K562 (cell line): ENCODE data around the gene ZC3H18. TPM values are rescaled to one million over a fixed set of nuclear protein-coding genes. Genes with fewer than 3 reads are reported as not detected.

Experiments
- ATAC-seq: fragments of 200-7000 bp; cut with Tn5 transposase; 3 replicates; pipeline ENCODE4 v1.9.1; 2020; ENCODE audit warnings: moderate library complexity
- BruUV-seq: library from RNA; stranded (reverse); fragments of 400-500 nt; replicated peaks from 2 replicates; lab custom pipeline; 2021; lab: Mats Ljungman, UMichigan
- CTCF ChIA-PET: fragments of 300-600 bp; formaldehyde crosslinking; extraction: SDS; loops from one replicate; lab custom pipeline; 2021; ENCODE audit warnings: low intra/inter-chr PET ratio; lab: Yijun Ruan, JAX
- POLR2A ChIA-PET: fragments of 300-600, 350-650 bp; sonication (Branson Sonifier 250); formaldehyde crosslinking; extraction: SDS; loops from one replicate; lab custom pipeline; 2021; ENCODE audit warnings: antibody characterized with exemption, inconsistent platforms; lab: Yijun Ruan, JAX
- DNase-seq, 4 experiments: peaks; one replicate each; pipeline versions ENCODE4 v3.0.0 to v3.0.0-alpha.2; 2011 to 2018; ENCODE audit warnings: low spot score in 3 of 4, mixed read lengths in 3 of 4; ENCODE audit errors: extremely low read depth in 1 of 4
- FAIRE-seq: peaks from 2 replicates; lab custom pipeline; 2011; peaks lifted over from hg19 to GRCh38; lab: Jason Lieb, UNC
- H2AFZ ChIP-seq: 2 replicates; pipeline ENCODE4 v1.6.0; 2011; ENCODE audit warnings: low read depth, low read length, control low read depth, inconsistent platforms
- H3K27ac ChIP-seq: fragments of 200-600 bp; 3 replicates; pipeline ENCODE4 v1.8.0; 2011; ENCODE audit warnings: low read depth, mild to moderate bottlenecking, control low read depth, inconsistent platforms, low read length, moderate library complexity, mixed read lengths; ENCODE audit errors: extremely low read depth
- H3K27me3 ChIP-seq, 2 experiments: fragments of 300-600 bp in 1 of 2; 2 replicates in 1 of 2; 3 replicates in 1 of 2; pipeline versions ENCODE4 v1.6.0 to v1.8.0; 2011; ENCODE audit warnings: inconsistent platforms in 2 of 2, low read length in 2 of 2, mild to moderate bottlenecking in 1 of 2, mixed read lengths in 1 of 2, moderate library complexity in 1 of 2; ENCODE audit not compliant: control insufficient read depth in 2 of 2, insufficient read depth in 2 of 2
- H3K36me3 ChIP-seq: fragments of 300-600 bp; 3 replicates; pipeline ENCODE4 v1.8.0; 2011; ENCODE audit warnings: mild to moderate bottlenecking, low read length, inconsistent platforms; ENCODE audit not compliant: control insufficient read depth, insufficient read depth
- H3K4me1 ChIP-seq, 2 experiments: fragments of 200-600 bp in 1 of 2; replicated peaks in 1 of 2; 2 replicates in 1 of 2; 3 replicates in 1 of 2; pipeline versions ENCODE4 v1.5.1 to v1.8.0; 2011; ENCODE audit warnings: inconsistent platforms in 2 of 2, low read length in 2 of 2, mild to moderate bottlenecking in 1 of 2, mixed read lengths in 1 of 2, moderate library complexity in 1 of 2; ENCODE audit not compliant: control insufficient read depth in 2 of 2, insufficient read depth in 2 of 2
- H3K4me2 ChIP-seq: 2 replicates; pipeline ENCODE4 v1.6.1; 2011; ENCODE audit warnings: low read length, control low read depth, inconsistent platforms, mixed read lengths; ENCODE audit not compliant: insufficient read depth
- H3K4me3 ChIP-seq: fragments of 200-600 bp; sonication (generic), shearing (Covaris generic); 2 replicates; pipeline ENCODE4 v1.5.1; 2016; ENCODE audit warnings: control low read depth, inconsistent platforms
- H3K79me2 ChIP-seq: fragments of 200-600 bp; 3 replicates; pipeline ENCODE4 v1.8.0; 2011; ENCODE audit warnings: low read length, inconsistent platforms; ENCODE audit not compliant: control insufficient read depth, insufficient read depth
- H3K9ac ChIP-seq, 2 experiments: 2 replicates each; pipeline versions ENCODE4 v1.6.0 to v1.6.1; 2011; ENCODE audit warnings: low read depth in 2 of 2, low read length in 2 of 2, control low read depth in 1 of 2, inconsistent platforms in 1 of 2, mild to moderate bottlenecking in 1 of 2, mixed read lengths in 1 of 2; ENCODE audit not compliant: insufficient read depth in 1 of 2
- H3K9me1 ChIP-seq: one replicate; pipeline ENCODE4 v1.6.0; 2011; ENCODE audit warnings: inconsistent platforms, mild to moderate bottlenecking, low read length, moderate library complexity; ENCODE audit not compliant: control insufficient read depth, insufficient read depth
- H3K9me3 ChIP-seq: replicated peaks from 2 replicates; pipeline ENCODE4 v1.5.1; 2011; ENCODE audit warnings: low read depth, low read length, inconsistent platforms; ENCODE audit not compliant: control insufficient read depth, insufficient read depth
- H4K20me1 ChIP-seq: replicated peaks from 2 replicates; pipeline ENCODE4 v1.6.1; 2011; ENCODE audit warnings: low read length, inconsistent platforms, mixed read lengths; ENCODE audit not compliant: control insufficient read depth, insufficient read depth
- BRD9 ChIP-seq: fragments of 450-650 bp; IDR thresholded peaks from 2 replicates; pipeline ENCODE4 v1.6.1; 2018; ENCODE audit warnings: low read depth; ENCODE audit not compliant: partially characterized antibody
- CEBPB ChIP-seq: fragments of 450-650 bp; IDR thresholded peaks from 2 replicates; pipeline ENCODE4 v1.6.1; 2016; ENCODE audit warnings: missing genetic modification characterization, missing compliant biosample characterization
- CEBPG ChIP-seq, 3 experiments: fragments of 200-800 bp in 1 of 3; sonication (Bioruptor generic) in 1 of 3; sonication (generic) in 1 of 3; formaldehyde crosslinking in 1 of 3; IDR thresholded peaks in 2 of 3; conservative IDR thresholded peaks in 1 of 3; 2 replicates each; pipeline versions ENCODE4 v1.6.1 to v1.8.0; 2016 to 2022; ENCODE audit warnings: missing compliant biosample characterization in 2 of 3, missing genetic modification characterization in 2 of 3, mild to moderate bottlenecking in 1 of 3, missing genetic modification reagents in 1 of 3
- IRF2 ChIP-seq: sonication (generic); formaldehyde crosslinking; IDR thresholded peaks from 2 replicates; pipeline ENCODE4 v1.8.1; 2022; ENCODE audit warnings: mild to moderate bottlenecking, missing genetic modification reagents
- PCBP2 ChIP-seq: fragments of 200-400 bp; formaldehyde crosslinking; IDR thresholded peaks from 2 replicates; pipeline ENCODE4 v1.6.1; 2018; ENCODE audit warnings: low read length, low read depth, mild to moderate bottlenecking, moderate library complexity; ENCODE audit not compliant: poor library complexity, severe bottlenecking
- POLR2G ChIP-seq: fragments of 200-400 bp; formaldehyde crosslinking; IDR thresholded peaks from 2 replicates; pipeline ENCODE4 v1.6.1; 2017; ENCODE audit warnings: low read depth, mild to moderate bottlenecking, antibody characterized with exemption, low read length, moderate library complexity
- RBM22 ChIP-seq: fragments of 200-400 bp; formaldehyde crosslinking; IDR thresholded peaks from 2 replicates; pipeline ENCODE4 v1.6.1; 2018; ENCODE audit warnings: low read length, low read depth; ENCODE audit not compliant: poor library complexity, severe bottlenecking
- ZNF274 ChIP-seq: IDR thresholded peaks from 2 replicates; pipeline ENCODE4 v1.6.1; 2011; ENCODE audit warnings: low read depth, mild to moderate bottlenecking, low read length, moderate library complexity, borderline replicate concordance
- WGBS: fragments of 100-300 bp; shearing (Covaris generic); methylation state at CpG from one replicate; pipeline ENCODE4 v1.1.6; 2016; ENCODE audit warnings: low coverage, mixed read lengths; ENCODE audit not compliant: insufficient coverage; ENCODE audit errors: missing lambda C conversion rate; 5-methylcytosine and 5-hydroxymethylcytosine counted together
- in situ Hi-C: fragments of 300-500 bp; cut with MboI; formaldehyde crosslinking; loops from 4 replicates; pipeline ENCODE4 v1.15.0; 2018; ENCODE audit warnings: inconsistent platforms, mixed read lengths
- intact Hi-C: fragments of 100-400 bp; cut with micrococcal nuclease; formaldehyde crosslinking; loops from 2 replicates; pipeline ENCODE4 v1.14.2; 2022
- polyA plus RNA-seq, 8 experiments: library from polyadenylated mRNA; depleted of rRNA in 4 of 8; stranded (reverse) in 5 of 8; unstranded in 3 of 8; fragments of >200 nt; fragmentation: Nextera tagmentation in 2 of 8; fragmentation: Illumina TruSeq in 1 of 8; extraction: Ambion mirVana in 2 of 8; extraction: Trizol in 1 of 8; gene quantifications; 2 replicates each; pipeline versions ENCODE4 v1.2.1 to v1.2.3, GENCODE V29; 2011 to 2014; ENCODE audit warnings: inconsistent platforms in 1 of 8, missing spikeins in 1 of 8
- total RNA-seq, 7 experiments: library from RNA; depleted of rRNA in 6 of 7; stranded (reverse); fragments of >200 nt in 6 of 7; fragmentation: Illumina TruSeq in 2 of 7; extraction: Trizol in 2 of 7; gene quantifications; 2 replicates each; pipeline versions ENCODE4 v1.2.1 to v1.2.3, GENCODE V29; 2011 to 2021; ENCODE audit warnings: low replicate concordance in 1 of 7

Gene ZC3H18
- total and polyA plus RNA-seq, 9 of the 15 experiments (the other 6 are each of a cell fraction or from before 2014, with no cell fraction given): 1.7 to 88.7 (median 26.9) TPM

GRCh38 chr16:88602091-88602490, 31.9 kb downstream of the ZC3H18 start:
- Histone ChIP-seq H3K79me2 (no peaks in the 10 kb centered on the region; the same call in 2 of the 3 replicates), H3K4me2 (no peak overlapping the region), H3K4me1 (peaks cover 0 to 3% of the 10 kb centered on the region in 2 experiments; a peak in 1 of 5 replicates), H3K4me3 (no peak overlapping the region), H3K9me1 (no peaks in the 10 kb centered on the region), H3K9ac (peak overlapping the region in 1 of 2 experiments; percentile 45; a peak in 1 of 4 replicates), H3K27ac (no peak overlapping the region), H3K36me3 (peaks cover 88% of the 10 kb centered on the region; the same call in 2 of the 3 replicates), H2AFZ (no peak overlapping the region), H4K20me1 (no peaks in the 10 kb centered on the region), H3K9me3 (no peaks in the 10 kb centered on the region), H3K27me3 (no peaks in the 10 kb centered on the region)
- no peak for FAIRE-seq
- WGBS: 87% methylated on average over 7 of the region's 7 CpGs
- CTCF ChIA-PET: no interaction called here
- POLR2A ChIA-PET: interaction anchor here (0.9 to 1.2 kb wide), 2 partner anchors 14 to 15 kb away, joined by 3 to 4 read pairs; no protein-coding TSS in a partner anchor
- in situ Hi-C loops (no loop called here), intact Hi-C loops (no loop called here)
- no TSS peak for BruUV-seq
- TF ChIP-seq POLR2G (peak; percentile 44; the same call in 1 of the 2 replicates), ZNF274 (no peak)
- no peak for ATAC-seq
- DNase-seq: no peak

- H3K9ac ChIP-seq: peak overlapping the region in 1 of 2 experiments; percentile 43; a peak in 1 of 4 replicates
- in situ Hi-C loops: no loop called here
- CTCF ChIA-PET: no interaction called here
- H3K4me2 ChIP-seq: no peak overlapping the region
- POLR2A ChIA-PET: no interaction called here
- DNase-seq: no peak
- BruUV-seq: no TSS peak
- no peaks in the 10 kb centered on the region for H3K9me1 ChIP-seq
- H3K79me2 ChIP-seq: no peaks in the 10 kb centered on the region
- no peak for FAIRE-seq
- ATAC-seq: no peak
- no peak overlapping the region for H3K27ac ChIP-seq
- no peaks in the 10 kb centered on the region for H3K4me1 ChIP-seq
- H3K27me3 ChIP-seq: no peaks in the 10 kb centered on the region
- H4K20me1 ChIP-seq: no peaks in the 10 kb centered on the region
- peak; percentile 35 for TF ChIP-seq RBM22
- TF ChIP-seq BRD9: no peak
- TF ChIP-seq CEBPG (CRISPR knock-in tag; IDR thresholded peaks at IDR 0.05): no peak
- peak; percentile 54 to 58; a peak in 3 of 4 replicates for TF ChIP-seq CEBPG (tag; conservative IDR thresholded peaks at IDR 0.05 in 1 of 2, IDR thresholded peaks at IDR 0.05 in 1 of 2)
- no peak for TF ChIP-seq PCBP2
- peak; percentile 61 for TF ChIP-seq CEBPB (tag)
- TF ChIP-seq POLR2G: peak; percentile 18; the same call in 1 of the 2 replicates
- TF ChIP-seq IRF2 (CRISPR knock-in tag): 0 out of 2 replicates have a peak, but pooled peaks have one; percentile 45
- TF ChIP-seq, all 486 proteins: peak for 5
- Histone ChIP-seq H3K36me3 (peaks cover 86% of the 10 kb centered on the region), H3K4me3 (no peak overlapping the region), H2AFZ (no peak overlapping the region), H3K9me3 (no peaks in the 10 kb centered on the region)
- intact Hi-C loops: no loop called here
- 89% methylated on average over 20 of the region's 20 CpGs for WGBS
Measured at GRCh38 chr16:88605186-88606147, 35.3 kb downstream of the ZC3H18 start.
